GM18951 (cell line): ENCODE measurements around the gene ITGB6.
"Not testable (repeated sequence)": the region's sequence is repeated elsewhere in the genome, so short reads cannot be mapped to it uniquely, and the experiment has no call there.

Experiments
- POLR2A ChIP-seq: IDR thresholded peaks from 4 replicates; pipeline ENCODE4 v1.6.1; 2011; ENCODE audit warnings: mild to moderate bottlenecking; ENCODE audit not compliant: insufficient read length, insufficient read depth; ENCODE audit errors: extremely low read depth
- in situ Hi-C: fragments of 300-500 bp; cut with MboI; formaldehyde crosslinking; loops from one replicate; pipeline ENCODE4 v1.12.0; 2022; ENCODE audit warnings: low sequenced_read_pairs, mixed read lengths, inconsistent platforms; ENCODE audit not compliant: unreplicated experiment

The ITGB6 gene

GRCh38 chr2:160156665-160157064 lies 43.4 kb downstream of the ITGB6 start:
- TF ChIP-seq POLR2A: no peak
- in situ Hi-C loops: no loop called here

- in situ Hi-C loops: no loop called here
- TF ChIP-seq POLR2A: no peak
Measured at GRCh38 chr2:160156100-160156499, 44.0 kb downstream of the ITGB6 start.

- in situ Hi-C loops: not testable (repeated sequence)
Measured at GRCh38 chr2:160148419-160148818, 51.7 kb downstream of the ITGB6 start.

GRCh38 chr2:160145471-160145870 lies 54.6 kb downstream of the ITGB6 start:
- in situ Hi-C loops: no loop called here
- TF ChIP-seq POLR2A: no peak

- in situ Hi-C loops: no loop called here
- TF ChIP-seq POLR2A: no peak
Measured at GRCh38 chr2:160144280-160144990, 55.6 kb downstream of the ITGB6 start.

GRCh38 chr2:160142472-160142871 lies 57.6 kb downstream of the ITGB6 start:
- TF ChIP-seq POLR2A: no peak
- in situ Hi-C loops: no loop called here

GRCh38 chr2:160141912-160142311 lies 58.2 kb downstream of the ITGB6 start:
- TF ChIP-seq POLR2A: no peak
- in situ Hi-C loops: no loop called here

- TF ChIP-seq POLR2A: no peak
- in situ Hi-C loops: no loop called here
Measured at GRCh38 chr2:160141419-160141818, 58.7 kb downstream of the ITGB6 start.

GRCh38 chr2:160140471-160140870 lies 59.6 kb downstream of the ITGB6 start:
- TF ChIP-seq POLR2A: no peak
- in situ Hi-C loops: no loop called here

GRCh38 chr2:160139991-160140390 lies 60.1 kb downstream of the ITGB6 start:
- in situ Hi-C loops: no loop called here
- no peak for TF ChIP-seq POLR2A

- in situ Hi-C loops: no loop called here
- TF ChIP-seq POLR2A: no peak
Measured at GRCh38 chr2:160139350-160139749, 60.7 kb downstream of the ITGB6 start.

- TF ChIP-seq POLR2A: no peak
- in situ Hi-C loops: no loop called here
Measured at GRCh38 chr2:160138406-160138805, 61.7 kb downstream of the ITGB6 start.

- in situ Hi-C loops: no loop called here
- no peak for TF ChIP-seq POLR2A
Measured at GRCh38 chr2:160137464-160137863, 62.6 kb downstream of the ITGB6 start.

GRCh38 chr2:160132761-160133160 lies 67.3 kb downstream of the ITGB6 start:
- in situ Hi-C loops: no loop called here
- TF ChIP-seq POLR2A: no peak

GRCh38 chr2:160126756-160127155 lies 73.3 kb downstream of the ITGB6 start:
- TF ChIP-seq POLR2A: no peak
- in situ Hi-C loops: no loop called here
